Fibroblast of lung (primary cell): Measurements from ENCODE around the gene CTBP2.

Experiments
- EZH2 ChIP-seq: IDR thresholded peaks from 2 replicates; pipeline ENCODE4 v1.5.1; 2012; ENCODE audit warnings: low read length, control low read depth, mild to moderate bottlenecking; ENCODE audit errors: missing control alignments
- TF ChIP-seq, protein P1 (sequence below), 2 donors: IDR thresholded peaks in 1 of 2; conservative IDR thresholded peaks in 1 of 2; 1 replicate in 1 of 2; 2 replicates in 1 of 2; pipeline ENCODE4 v1.5.1; 2011 to 2012; ENCODE audit warnings: low read length in 2 of 2, control low read depth in 1 of 2, inconsistent platforms in 1 of 2, low read depth in 1 of 2, mild to moderate bottlenecking in 1 of 2

DNA sequence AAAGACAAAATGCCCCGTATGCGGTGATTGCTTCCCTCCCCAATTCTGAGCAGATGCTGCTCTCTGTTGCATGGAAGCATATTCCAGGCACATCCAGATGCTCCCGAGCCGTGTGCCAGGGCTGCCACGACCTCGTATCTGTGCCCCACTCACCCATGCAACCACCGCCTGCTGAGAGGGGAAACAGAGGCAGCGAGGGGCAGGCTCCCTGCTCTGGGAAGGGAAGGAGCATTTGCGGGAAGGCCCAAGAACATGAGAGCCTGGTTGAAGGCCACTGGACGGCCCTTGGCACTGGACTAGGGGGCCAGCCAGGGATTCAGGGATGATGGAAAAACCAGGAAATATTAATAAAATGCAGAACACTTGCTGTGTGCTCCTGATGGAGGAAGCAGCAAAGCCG lies 89.4 kb downstream of the CTBP2 start:
- TF ChIP-seq EZH2, result no peak
- TF ChIP-seq, protein P1, sequence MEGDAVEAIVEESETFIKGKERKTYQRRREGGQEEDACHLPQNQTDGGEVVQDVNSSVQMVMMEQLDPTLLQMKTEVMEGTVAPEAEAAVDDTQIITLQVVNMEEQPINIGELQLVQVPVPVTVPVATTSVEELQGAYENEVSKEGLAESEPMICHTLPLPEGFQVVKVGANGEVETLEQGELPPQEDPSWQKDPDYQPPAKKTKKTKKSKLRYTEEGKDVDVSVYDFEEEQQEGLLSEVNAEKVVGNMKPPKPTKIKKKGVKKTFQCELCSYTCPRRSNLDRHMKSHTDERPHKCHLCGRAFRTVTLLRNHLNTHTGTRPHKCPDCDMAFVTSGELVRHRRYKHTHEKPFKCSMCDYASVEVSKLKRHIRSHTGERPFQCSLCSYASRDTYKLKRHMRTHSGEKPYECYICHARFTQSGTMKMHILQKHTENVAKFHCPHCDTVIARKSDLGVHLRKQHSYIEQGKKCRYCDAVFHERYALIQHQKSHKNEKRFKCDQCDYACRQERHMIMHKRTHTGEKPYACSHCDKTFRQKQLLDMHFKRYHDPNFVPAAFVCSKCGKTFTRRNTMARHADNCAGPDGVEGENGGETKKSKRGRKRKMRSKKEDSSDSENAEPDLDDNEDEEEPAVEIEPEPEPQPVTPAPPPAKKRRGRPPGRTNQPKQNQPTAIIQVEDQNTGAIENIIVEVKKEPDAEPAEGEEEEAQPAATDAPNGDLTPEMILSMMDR (conservative IDR thresholded peaks at IDR 0.05 in 1 of 2, IDR thresholded peaks at IDR 0.05 in 1 of 2; ENCODE audit: low read depth in 1 of 2, low read length in 2 of 2), result no peak
